HepG2 (cell line): ENCODE measurements around the gene PARK7. TPM values are rescaled to one million over a fixed set of nuclear protein-coding genes. Genes with fewer than 3 reads are reported as not detected.

Experiments
- ATAC-seq: fragments of 200-7000 bp; cut with Tn5 transposase; 3 replicates; pipeline ENCODE4 v1.9.1; 2020; ENCODE audit warnings: mild to moderate bottlenecking, moderate library complexity
- BruUV-seq: library from RNA; stranded (reverse); fragments of 400-500 nt; replicated peaks from 2 replicates; lab custom pipeline; 2021; lab: Mats Ljungman, UMichigan
- CTCF ChIA-PET: fragments of 300-600 bp; formaldehyde crosslinking; extraction: SDS; loops from one replicate; lab custom pipeline; 2021; ENCODE audit warnings: low total read pairs, inconsistent platforms, low intra/inter-chr PET ratio; lab: Yijun Ruan, JAX
- POLR2A ChIA-PET: fragments of 350-600 bp; sonication (Branson Sonifier 250); formaldehyde crosslinking; loops from one replicate; lab custom pipeline; 2020; ENCODE audit warnings: antibody characterized with exemption, inconsistent platforms; lab: Yijun Ruan, JAX
- DNase-seq: peaks from one replicate; pipeline ENCODE4 v3.0.0-alpha.2; 2015; ENCODE audit warnings: low spot score
- FAIRE-seq: peaks from 3 replicates; lab custom pipeline; 2011; peaks lifted over from hg19 to GRCh38; lab: Jason Lieb, UNC
- H2AFZ ChIP-seq: one replicate; pipeline ENCODE4 v1.6.1; 2011; ENCODE audit warnings: low read length, inconsistent platforms
- H3K27ac ChIP-seq: fragments of 300-600 bp; 3 replicates; pipeline ENCODE4 v1.8.0; 2011; ENCODE audit warnings: mixed run types, mild to moderate bottlenecking, mixed read lengths, low read length, inconsistent platforms; ENCODE audit not compliant: insufficient read depth; ENCODE audit errors: extremely low read length
- H3K27me3 ChIP-seq, 2 experiments: fragments of 200-600 bp in 1 of 2; 2 replicates in 1 of 2; 3 replicates in 1 of 2; pipeline versions ENCODE4 v1.6.0 to v1.8.0; 2011; ENCODE audit warnings: low read length in 2 of 2, mild to moderate bottlenecking in 2 of 2, moderate library complexity in 2 of 2, inconsistent platforms in 1 of 2; ENCODE audit not compliant: insufficient read depth in 2 of 2, control insufficient read depth in 1 of 2
- H3K36me3 ChIP-seq, 2 experiments: fragments of 200-600 bp in 1 of 2; replicated peaks in 1 of 2; 2 replicates in 1 of 2; 3 replicates in 1 of 2; pipeline versions ENCODE4 v1.5.1 to v1.8.0; 2011; ENCODE audit warnings: low read length in 2 of 2, inconsistent platforms in 1 of 2; ENCODE audit not compliant: insufficient read depth in 2 of 2, control insufficient read depth in 1 of 2
- H3K4me1 ChIP-seq: 2 replicates; pipeline ENCODE4 v1.5.1; 2012; ENCODE audit warnings: low read length, inconsistent platforms; ENCODE audit not compliant: insufficient read depth
- H3K4me2 ChIP-seq: 2 replicates; pipeline ENCODE4 v1.6.0; 2011; ENCODE audit warnings: low read depth, low read length, inconsistent platforms
- H3K4me3 ChIP-seq, 3 experiments: fragments of 200-600 bp in 1 of 3; sonication (generic), shearing (Covaris generic) in 1 of 3; replicated peaks in 1 of 3; 2 replicates each; pipeline ENCODE4 v1.5.1; 2011 to 2016; ENCODE audit warnings: low read length in 3 of 3, inconsistent platforms in 2 of 3, low read depth in 2 of 3, mild to moderate bottlenecking in 2 of 3, control low read depth in 1 of 3, mixed read lengths in 1 of 3; ENCODE audit not compliant: insufficient read depth in 1 of 3
- H3K79me2 ChIP-seq: one replicate; pipeline ENCODE4 v1.6.1; 2011; ENCODE audit warnings: low read length, inconsistent platforms; ENCODE audit not compliant: insufficient read depth
- H3K9ac ChIP-seq: 2 replicates; pipeline ENCODE4 v1.6.0; 2011; ENCODE audit warnings: mild to moderate bottlenecking, low read depth, low read length, inconsistent platforms; ENCODE audit not compliant: insufficient read depth
- H3K9me3 ChIP-seq: 2 replicates; pipeline ENCODE4 v1.5.1; 2012; ENCODE audit warnings: mild to moderate bottlenecking, low read length
- H4K20me1 ChIP-seq: 2 replicates; pipeline ENCODE4 v1.6.0; 2011; ENCODE audit warnings: inconsistent platforms, mild to moderate bottlenecking, low read length, moderate library complexity; ENCODE audit not compliant: insufficient read depth
- MEF2D ChIP-seq: sonication (generic); formaldehyde crosslinking; IDR thresholded peaks from 2 replicates; pipeline ENCODE4 v1.5.1; 2020; ENCODE audit warnings: mild to moderate bottlenecking, missing genetic modification reagents
- MZF1 ChIP-seq: sonication (generic); formaldehyde crosslinking; IDR thresholded peaks from 2 replicates; pipeline ENCODE4 v1.8.1; 2023; ENCODE audit warnings: mild to moderate bottlenecking, missing genetic modification reagents, borderline replicate concordance
- NFIC ChIP-seq: IDR thresholded peaks from 2 replicates; pipeline ENCODE4 v1.6.1; 2012; ENCODE audit warnings: mild to moderate bottlenecking, low read length, inconsistent platforms
- POLR2AphosphoS5 ChIP-seq: IDR thresholded peaks from 2 replicates; pipeline ENCODE4 v1.6.1; 2012; ENCODE audit warnings: low read depth, low read length
- SRY ChIP-seq: sonication (generic); formaldehyde crosslinking; IDR thresholded peaks from 2 replicates; pipeline ENCODE4 v1.8.0; 2022; ENCODE audit warnings: mild to moderate bottlenecking, missing genetic modification reagents
- ZC3H13 ChIP-seq: sonication (generic); formaldehyde crosslinking; IDR thresholded peaks from 2 replicates; pipeline ENCODE4 v1.8.1; 2023; ENCODE audit warnings: mild to moderate bottlenecking, missing genetic modification reagents, moderate library complexity
- ZEB1 ChIP-seq: IDR thresholded peaks from 2 replicates; pipeline ENCODE4 v1.6.1; 2012; ENCODE audit warnings: mild to moderate bottlenecking, low read depth, inconsistent platforms; ENCODE audit not compliant: insufficient replicate concordance
- ZNF761 ChIP-seq: sonication (generic); formaldehyde crosslinking; conservative IDR thresholded peaks from 2 replicates; pipeline ENCODE4 v1.4.0; 2020; ENCODE audit warnings: mild to moderate bottlenecking, missing genetic modification reagents
- ZNF883 ChIP-seq: sonication (generic); formaldehyde crosslinking; IDR thresholded peaks from 2 replicates; pipeline ENCODE4 v1.5.1; 2020; ENCODE audit warnings: mild to moderate bottlenecking, missing genetic modification reagents; ENCODE audit errors: not compliant biosample characterization
- WGBS: methylation state at CpG from one replicate; pipeline ENCODE4 v1.1.6; 2017; ENCODE audit warnings: low lambda C conversion rate; 5-methylcytosine and 5-hydroxymethylcytosine counted together
- in situ Hi-C: cut with HindIII; loops from 2 replicates; pipeline ENCODE4 v1.10.0; 2017; ENCODE audit warnings: low pct_unique_long_range_greater_than_20kb; ENCODE audit not compliant: extremely low pct_ligation_motif_present
- intact Hi-C: fragments of 100-400 bp; cut with micrococcal nuclease; formaldehyde crosslinking; loops from one replicate; pipeline ENCODE4 v1.10.0; 2022; ENCODE audit not compliant: unreplicated experiment
- polyA plus RNA-seq, 8 experiments: library from polyadenylated mRNA; depleted of rRNA in 3 of 8; stranded (reverse) in 7 of 8; unstranded in 1 of 8; fragments of >200 nt; fragmentation: Illumina TruSeq in 4 of 8; extraction: Trizol in 4 of 8; gene quantifications; 2 replicates each; pipeline versions ENCODE4 v1.2.1 to v1.2.3, GENCODE V29; 2011 to 2016; ENCODE audit warnings: low read depth in 4 of 8, missing spikeins in 1 of 8, mixed read lengths in 1 of 8; ENCODE audit not compliant: insufficient read depth in 1 of 8
- total RNA-seq, 5 experiments: library from RNA; depleted of rRNA; stranded (reverse); fragments of >200 nt; fragmentation: Illumina TruSeq; extraction: Trizol; gene quantifications; 2 replicates each; pipeline ENCODE4 v1.2.3, GENCODE V29; 2016; ENCODE audit warnings: low read depth in 1 of 5
- TF ChIP-seq, protein P1 (sequence below): sonication (generic); formaldehyde crosslinking; IDR thresholded peaks from 2 replicates; pipeline ENCODE4 v1.4.0; 2020; ENCODE audit warnings: missing genetic modification reagents
- TF ChIP-seq, protein P2 (sequence below): sonication (generic); formaldehyde crosslinking; IDR thresholded peaks from 2 replicates; pipeline ENCODE4 v1.8.0; 2023; ENCODE audit warnings: mild to moderate bottlenecking, missing genetic modification reagents
- TF ChIP-seq, protein P3 (sequence below): sonication (generic); formaldehyde crosslinking; IDR thresholded peaks from 2 replicates; pipeline ENCODE4 v1.8.1; 2023; ENCODE audit warnings: mild to moderate bottlenecking, missing genetic modification reagents
- TF ChIP-seq, protein P4 (sequence below): sonication (generic); formaldehyde crosslinking; IDR thresholded peaks from 2 replicates; pipeline ENCODE4 v1.4.0; 2020; ENCODE audit warnings: missing genetic modification reagents

The PARK7 gene
- total and polyA plus RNA-seq, 2 of the 13 experiments (the other 11 are each of a cell fraction or from before 2014, with no cell fraction given), result 212 to 296 TPM

DNA sequence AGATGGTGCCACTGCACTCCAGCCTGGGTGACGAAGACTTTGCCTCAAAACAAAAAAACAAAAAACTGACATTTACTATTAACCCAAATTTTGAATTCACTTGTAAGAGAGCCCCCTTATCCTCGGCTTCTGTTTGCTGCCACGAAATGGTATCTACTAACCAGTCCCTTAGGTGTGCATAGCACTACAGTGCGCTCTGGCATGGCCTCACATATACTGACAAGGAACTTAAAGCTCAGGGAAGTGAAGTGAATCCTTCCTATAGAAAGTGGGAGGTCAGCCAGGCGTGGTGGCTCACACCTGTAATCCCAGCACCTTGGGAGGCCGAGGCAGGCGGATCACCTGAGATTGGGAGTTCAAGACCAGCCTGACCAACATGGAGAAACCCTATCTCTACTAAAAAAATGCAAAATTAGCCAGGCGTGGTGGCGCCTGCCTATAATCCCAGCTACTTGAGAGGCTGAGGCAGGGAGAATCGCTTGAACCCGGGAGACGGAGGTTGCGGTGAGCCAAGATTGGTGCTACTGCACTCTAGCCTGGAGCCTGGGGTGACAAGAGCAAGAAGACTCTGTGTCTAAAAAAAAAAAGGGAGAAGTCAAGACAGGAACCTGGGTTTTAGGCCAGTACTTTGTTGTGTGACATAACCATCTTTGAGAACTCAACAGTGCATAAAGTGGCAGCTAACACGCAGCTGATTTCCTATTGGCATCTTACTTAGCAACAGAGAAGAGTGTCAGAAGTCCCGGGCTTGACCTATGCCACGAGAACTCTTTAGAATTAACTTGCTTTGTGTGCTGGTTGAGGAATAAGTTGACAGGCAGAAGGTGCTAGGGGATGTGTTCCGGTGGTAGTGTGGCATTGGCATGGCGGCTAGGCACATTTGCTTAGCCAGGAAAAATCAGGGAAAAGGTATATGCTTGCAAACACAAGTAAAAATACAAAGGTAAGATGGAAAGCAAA is 47.8 kb downstream of the PARK7 start:
- H2AFZ ChIP-seq, result no peak overlapping the region
- POLR2A ChIA-PET, result no interaction called here
- CTCF ChIA-PET, result no interaction called here
- H3K4me1 ChIP-seq, result peaks cover 49% of the 10 kb centered on the region
- peaks cover 13% of the 10 kb centered on the region for H3K79me2 ChIP-seq
- no peaks in the 10 kb centered on the region for H3K27me3 ChIP-seq
- DNase-seq (no peak), ATAC-seq (0 out of 3 replicates have a peak, but pooled peaks have one; percentile 2), FAIRE-seq (no peak)
- H3K9me3 ChIP-seq, result no peaks in the 10 kb centered on the region
- peaks cover 65% of the 10 kb centered on the region for H4K20me1 ChIP-seq
- intact Hi-C loops, result no loop called here
- no TSS peak for BruUV-seq
- in situ Hi-C loops, result loop anchor here (10.0 kb wide), 1 partner anchor 305 kb away; the partner anchor contains the start of gene SLC45A1
- no peak overlapping the region for H3K4me2 ChIP-seq
- H3K4me3 ChIP-seq, result no peak overlapping the region
- 92% methylated on average over 18 of the region's 18 CpGs for WGBS
- peaks cover 24 to 26% of the 10 kb centered on the region in 2 experiments for H3K36me3 ChIP-seq
- H3K27ac ChIP-seq, result no peak overlapping the region
- no peak overlapping the region for H3K9ac ChIP-seq
- TF ChIP-seq MEF2D (CRISPR knock-in tag) (no peak), ZC3H13 (CRISPR knock-in tag) (peak; percentile 88), ZNF883 (CRISPR knock-in tag) (no peak), SRY (0 out of 2 replicates have a peak, but pooled peaks have one; percentile 21), MZF1 (CRISPR knock-in tag) (no peak), ZNF761 (CRISPR knock-in tag) (0 out of 2 replicates have a peak, but pooled peaks have one; percentile 28), POLR2AphosphoS5 (peak; percentile 50), ZEB1 (no peak), NFIC (0 out of 2 replicates have a peak, but pooled peaks have one; percentile 31)
- TF ChIP-seq, protein P1, sequence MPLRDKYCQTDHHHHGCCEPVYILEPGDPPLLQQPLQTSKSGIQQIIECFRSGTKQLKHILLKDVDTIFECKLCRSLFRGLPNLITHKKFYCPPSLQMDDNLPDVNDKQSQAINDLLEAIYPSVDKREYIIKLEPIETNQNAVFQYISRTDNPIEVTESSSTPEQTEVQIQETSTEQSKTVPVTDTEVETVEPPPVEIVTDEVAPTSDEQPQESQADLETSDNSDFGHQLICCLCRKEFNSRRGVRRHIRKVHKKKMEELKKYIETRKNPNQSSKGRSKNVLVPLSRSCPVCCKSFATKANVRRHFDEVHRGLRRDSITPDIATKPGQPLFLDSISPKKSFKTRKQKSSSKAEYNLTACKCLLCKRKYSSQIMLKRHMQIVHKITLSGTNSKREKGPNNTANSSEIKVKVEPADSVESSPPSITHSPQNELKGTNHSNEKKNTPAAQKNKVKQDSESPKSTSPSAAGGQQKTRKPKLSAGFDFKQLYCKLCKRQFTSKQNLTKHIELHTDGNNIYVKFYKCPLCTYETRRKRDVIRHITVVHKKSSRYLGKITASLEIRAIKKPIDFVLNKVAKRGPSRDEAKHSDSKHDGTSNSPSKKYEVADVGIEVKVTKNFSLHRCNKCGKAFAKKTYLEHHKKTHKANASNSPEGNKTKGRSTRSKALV, result 0 out of 2 replicates have a peak, but pooled peaks have one; percentile 2
- TF ChIP-seq, protein P2, sequence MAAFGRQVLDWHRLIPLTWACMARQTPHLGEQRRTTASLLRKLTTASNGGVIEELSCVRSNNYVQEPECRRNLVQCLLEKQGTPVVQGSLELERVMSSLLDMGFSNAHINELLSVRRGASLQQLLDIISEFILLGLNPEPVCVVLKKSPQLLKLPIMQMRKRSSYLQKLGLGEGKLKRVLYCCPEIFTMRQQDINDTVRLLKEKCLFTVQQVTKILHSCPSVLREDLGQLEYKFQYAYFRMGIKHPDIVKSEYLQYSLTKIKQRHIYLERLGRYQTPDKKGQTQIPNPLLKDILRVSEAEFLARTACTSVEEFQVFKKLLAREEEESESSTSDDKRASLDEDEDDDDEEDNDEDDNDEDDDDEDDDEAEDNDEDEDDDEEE (CRISPR knock-in tag), result peak; percentile 32; the same call in 1 of the 2 replicates
- TF ChIP-seq, protein P3, sequence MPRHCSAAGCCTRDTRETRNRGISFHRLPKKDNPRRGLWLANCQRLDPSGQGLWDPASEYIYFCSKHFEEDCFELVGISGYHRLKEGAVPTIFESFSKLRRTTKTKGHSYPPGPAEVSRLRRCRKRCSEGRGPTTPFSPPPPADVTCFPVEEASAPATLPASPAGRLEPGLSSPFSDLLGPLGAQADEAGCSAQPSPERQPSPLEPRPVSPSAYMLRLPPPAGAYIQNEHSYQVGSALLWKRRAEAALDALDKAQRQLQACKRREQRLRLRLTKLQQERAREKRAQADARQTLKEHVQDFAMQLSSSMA (CRISPR knock-in tag), result no peak
- TF ChIP-seq, protein P4, sequence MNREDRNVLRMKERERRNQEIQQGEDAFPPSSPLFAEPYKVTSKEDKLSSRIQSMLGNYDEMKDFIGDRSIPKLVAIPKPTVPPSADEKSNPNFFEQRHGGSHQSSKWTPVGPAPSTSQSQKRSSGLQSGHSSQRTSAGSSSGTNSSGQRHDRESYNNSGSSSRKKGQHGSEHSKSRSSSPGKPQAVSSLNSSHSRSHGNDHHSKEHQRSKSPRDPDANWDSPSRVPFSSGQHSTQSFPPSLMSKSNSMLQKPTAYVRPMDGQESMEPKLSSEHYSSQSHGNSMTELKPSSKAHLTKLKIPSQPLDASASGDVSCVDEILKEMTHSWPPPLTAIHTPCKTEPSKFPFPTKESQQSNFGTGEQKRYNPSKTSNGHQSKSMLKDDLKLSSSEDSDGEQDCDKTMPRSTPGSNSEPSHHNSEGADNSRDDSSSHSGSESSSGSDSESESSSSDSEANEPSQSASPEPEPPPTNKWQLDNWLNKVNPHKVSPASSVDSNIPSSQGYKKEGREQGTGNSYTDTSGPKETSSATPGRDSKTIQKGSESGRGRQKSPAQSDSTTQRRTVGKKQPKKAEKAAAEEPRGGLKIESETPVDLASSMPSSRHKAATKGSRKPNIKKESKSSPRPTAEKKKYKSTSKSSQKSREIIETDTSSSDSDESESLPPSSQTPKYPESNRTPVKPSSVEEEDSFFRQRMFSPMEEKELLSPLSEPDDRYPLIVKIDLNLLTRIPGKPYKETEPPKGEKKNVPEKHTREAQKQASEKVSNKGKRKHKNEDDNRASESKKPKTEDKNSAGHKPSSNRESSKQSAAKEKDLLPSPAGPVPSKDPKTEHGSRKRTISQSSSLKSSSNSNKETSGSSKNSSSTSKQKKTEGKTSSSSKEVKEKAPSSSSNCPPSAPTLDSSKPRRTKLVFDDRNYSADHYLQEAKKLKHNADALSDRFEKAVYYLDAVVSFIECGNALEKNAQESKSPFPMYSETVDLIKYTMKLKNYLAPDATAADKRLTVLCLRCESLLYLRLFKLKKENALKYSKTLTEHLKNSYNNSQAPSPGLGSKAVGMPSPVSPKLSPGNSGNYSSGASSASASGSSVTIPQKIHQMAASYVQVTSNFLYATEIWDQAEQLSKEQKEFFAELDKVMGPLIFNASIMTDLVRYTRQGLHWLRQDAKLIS (CRISPR knock-in tag), result 0 out of 2 replicates have a peak, but pooled peaks have one; percentile 10
